Activated CD4-positive, CD25-positive, alpha-beta regulatory T cell treated with anti-CD3 and anti-CD28 coated beads, Interleukin-2, amount 50 U/mL, for 24 hours (primary cell): Measurements from ENCODE around the gene RFC5.
A peak's percentile ranks its signal among the peaks of the same experiment; 100 is the strongest.
"Not testable (repeated sequence)": the region's sequence is repeated elsewhere in the genome, so short reads cannot be mapped to it uniquely, and the experiment has no call there.

Experiments
- ATAC-seq, 2 donors: fragments of 150-1000 bp; cut with Tn5 transposase; one replicate each; pipeline ENCODE4 v1.10.0; 2021; ENCODE audit warnings: mild to moderate bottlenecking in 1 of 2, moderate library complexity in 1 of 2

Gene RFC5

GRCh38 chr12:118052324-118053070 is 36.0 kb downstream of the RFC5 start:
- ATAC-seq, result peak; percentile 34 to 43

DNA sequence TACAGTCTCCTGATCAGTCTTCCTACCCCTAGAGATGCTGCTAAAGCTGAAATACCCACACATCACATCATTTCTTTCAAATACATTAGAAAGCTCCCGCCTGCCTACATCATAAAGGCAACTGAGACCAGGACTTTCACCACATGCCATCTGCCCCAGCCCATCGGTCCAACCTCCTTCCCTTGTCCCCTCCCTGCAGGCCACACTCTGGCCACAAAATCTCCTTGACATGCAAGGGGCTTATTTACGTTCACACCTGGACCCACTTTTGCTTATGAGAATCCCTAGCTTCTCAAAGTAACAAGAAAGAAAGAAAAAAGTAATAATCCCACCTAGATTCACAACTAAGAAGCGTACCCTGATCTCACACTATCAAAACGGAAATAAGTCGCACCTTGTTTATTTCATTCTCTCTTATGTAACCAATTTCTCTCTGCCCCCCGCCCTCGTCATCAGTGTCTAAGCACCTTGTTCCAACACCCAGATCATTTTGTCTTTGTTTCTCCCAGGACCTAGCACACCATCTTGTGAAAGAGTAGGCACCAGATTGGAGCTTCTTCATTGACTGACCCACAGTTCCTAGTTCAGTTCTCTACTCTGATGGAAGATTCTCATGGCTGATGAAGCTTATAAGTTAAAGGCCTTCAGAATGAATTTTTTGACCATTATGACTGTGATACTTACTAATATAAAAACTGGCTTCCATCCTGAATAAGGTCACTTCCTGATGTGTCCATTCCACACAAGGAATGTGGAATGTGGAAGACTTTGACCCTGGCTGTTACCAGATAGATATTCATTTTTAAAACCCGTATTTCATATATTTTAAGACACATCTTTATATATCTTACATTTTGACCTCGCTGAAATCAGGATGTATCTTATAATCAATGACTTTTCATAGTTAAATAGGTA is 36.8 kb downstream of the RFC5 start:
- ATAC-seq, result no peak

GRCh38 chr12:118055144-118055557 is 38.6 kb downstream of the RFC5 start:
- peak; percentile 79 to 83 for ATAC-seq

- ATAC-seq, result no peak
Measured at GRCh38 chr12:118055865-118056773, 39.6 kb downstream of the RFC5 start.

- ATAC-seq, result no peak
Measured at GRCh38 chr12:118058227-118058626, 41.7 kb downstream of the RFC5 start.

- no peak for ATAC-seq
Measured at GRCh38 chr12:118058881-118059280, 42.4 kb downstream of the RFC5 start.

- ATAC-seq, result no peak
Measured at GRCh38 chr12:118059341-118060191, 43.1 kb downstream of the RFC5 start.

DNA sequence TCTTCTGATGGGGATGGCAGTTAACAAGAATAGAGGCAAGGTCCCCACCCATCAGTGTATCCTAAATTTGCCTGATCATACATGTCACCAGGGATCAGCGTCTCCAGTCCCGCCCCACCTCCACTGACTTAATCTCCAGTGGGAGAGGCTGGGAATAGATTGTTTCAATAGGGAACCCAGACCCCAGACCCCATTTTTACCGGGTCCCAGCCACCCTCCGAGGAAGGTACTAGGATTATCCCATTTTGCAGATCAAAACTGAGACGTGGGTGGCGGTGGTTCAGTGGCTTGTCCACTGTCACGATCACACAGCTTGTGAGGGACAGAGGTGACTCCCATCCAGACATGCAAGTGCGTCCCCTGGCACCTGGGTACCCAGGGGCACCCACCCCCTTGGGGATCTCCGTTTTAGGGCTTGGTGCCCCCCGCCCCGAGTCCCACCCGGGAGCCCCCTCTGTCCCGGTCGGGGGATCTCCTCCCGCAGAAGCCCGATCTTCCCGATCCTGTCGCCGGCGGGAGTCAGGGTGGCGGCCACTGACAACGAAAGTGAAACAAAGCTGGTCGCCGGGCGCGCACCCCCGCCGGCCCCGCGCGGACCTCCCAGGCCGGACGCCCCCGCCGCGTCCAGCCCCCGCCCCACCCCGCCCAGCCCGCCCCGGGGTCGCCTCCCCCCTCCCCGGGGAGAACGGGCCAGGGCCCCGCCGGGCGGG is 44.0 kb downstream of the RFC5 start:
- ATAC-seq, result peak; percentile 9 to 10

DNA sequence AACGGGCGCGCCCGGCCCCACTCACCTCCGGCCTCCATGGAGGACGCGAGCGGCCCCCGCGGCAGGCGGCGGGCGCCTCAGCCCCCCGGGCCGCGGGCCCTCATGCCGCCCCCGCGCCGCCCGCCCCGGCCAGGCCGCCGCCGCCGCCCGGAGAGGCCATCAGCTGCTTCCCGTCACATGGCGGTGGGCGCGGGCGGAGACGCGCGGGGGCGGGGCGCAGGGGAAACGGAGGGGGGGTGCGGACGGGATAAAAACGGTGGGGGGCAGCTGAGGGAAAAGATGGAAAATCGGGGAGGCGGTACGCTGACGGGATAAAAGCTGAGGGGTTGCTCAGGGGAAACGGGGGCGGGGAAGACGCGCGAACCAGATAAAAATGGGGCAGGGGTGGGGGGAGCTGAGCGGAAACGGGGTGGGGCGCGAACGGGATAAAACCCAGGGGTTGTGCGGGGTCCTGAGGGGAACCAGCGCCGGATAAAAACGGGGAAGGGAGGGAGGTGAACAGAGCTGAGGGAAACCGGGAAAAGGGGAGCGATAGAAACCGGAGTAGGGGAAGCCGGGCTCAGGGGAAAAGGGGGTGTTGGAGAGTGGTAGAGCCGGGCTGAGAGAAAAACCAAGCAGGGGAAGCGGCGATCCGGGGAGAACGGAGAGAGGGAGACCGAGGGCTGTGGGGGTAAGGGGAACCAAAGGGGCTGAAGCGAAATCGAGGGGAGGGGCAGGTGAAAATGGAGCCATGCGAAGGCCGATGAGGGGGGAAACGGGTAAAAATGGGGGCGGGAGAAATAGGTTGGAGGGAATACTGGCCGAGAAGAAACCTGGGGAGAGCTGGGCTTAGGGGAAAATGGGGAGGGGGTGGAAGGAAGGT is 44.7 kb downstream of the RFC5 start, which contains the start of gene WSB2:
Gene WSB2, minus strand, starts transcription at position 169 of the 862 bp plus-strand sequence. Its CDS starts 131 bp downstream, at position 38.
- ATAC-seq, result peak; percentile 19 to 42

DNA sequence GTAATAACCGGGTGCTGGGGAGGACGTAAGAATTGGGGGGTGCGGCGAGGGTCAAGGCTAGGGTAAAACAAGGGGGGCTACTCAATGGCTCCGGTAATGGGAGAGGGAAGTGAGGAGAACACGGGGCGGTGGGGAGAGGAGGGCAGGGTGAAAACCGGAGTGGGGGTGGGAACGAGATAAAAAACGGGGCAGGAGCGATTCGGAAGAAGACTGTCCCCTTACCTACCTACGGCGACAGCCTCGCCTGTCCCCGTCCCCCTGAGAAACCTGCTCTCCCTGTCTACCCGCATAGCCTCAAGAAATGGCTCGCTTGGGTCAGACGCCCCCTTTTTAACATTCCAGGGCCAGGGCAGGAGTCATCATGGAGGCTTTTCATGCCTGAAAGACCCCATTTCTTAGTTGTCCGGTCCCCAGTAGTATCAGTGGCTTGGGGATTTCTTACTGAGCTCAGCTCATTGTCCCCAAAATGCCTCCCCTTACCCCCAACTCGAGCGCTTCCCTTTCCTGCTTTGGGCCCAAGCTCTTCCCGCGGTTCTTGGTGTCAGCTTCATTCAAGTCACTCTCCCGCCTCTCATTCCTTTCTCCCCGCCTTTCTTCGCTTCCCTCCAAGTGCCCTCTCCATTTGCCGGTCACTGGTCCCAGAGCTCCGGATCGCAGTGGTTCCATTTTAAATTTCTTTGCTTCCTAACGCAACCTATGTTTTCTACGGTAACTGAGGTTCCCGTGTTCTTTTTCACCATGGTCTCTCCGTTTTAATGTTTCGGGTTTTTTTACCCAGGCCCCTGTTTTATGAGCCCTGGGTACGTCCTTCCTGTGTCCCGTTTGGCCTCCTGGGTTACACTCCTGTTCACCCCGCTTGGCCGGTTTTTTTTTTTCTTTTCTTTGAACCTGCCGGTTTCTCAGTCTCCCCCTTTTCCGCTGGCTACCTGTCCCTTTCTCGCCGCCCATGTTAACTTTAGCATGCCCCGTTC is 45.7 kb downstream of the RFC5 start:
- no peak for ATAC-seq

DNA sequence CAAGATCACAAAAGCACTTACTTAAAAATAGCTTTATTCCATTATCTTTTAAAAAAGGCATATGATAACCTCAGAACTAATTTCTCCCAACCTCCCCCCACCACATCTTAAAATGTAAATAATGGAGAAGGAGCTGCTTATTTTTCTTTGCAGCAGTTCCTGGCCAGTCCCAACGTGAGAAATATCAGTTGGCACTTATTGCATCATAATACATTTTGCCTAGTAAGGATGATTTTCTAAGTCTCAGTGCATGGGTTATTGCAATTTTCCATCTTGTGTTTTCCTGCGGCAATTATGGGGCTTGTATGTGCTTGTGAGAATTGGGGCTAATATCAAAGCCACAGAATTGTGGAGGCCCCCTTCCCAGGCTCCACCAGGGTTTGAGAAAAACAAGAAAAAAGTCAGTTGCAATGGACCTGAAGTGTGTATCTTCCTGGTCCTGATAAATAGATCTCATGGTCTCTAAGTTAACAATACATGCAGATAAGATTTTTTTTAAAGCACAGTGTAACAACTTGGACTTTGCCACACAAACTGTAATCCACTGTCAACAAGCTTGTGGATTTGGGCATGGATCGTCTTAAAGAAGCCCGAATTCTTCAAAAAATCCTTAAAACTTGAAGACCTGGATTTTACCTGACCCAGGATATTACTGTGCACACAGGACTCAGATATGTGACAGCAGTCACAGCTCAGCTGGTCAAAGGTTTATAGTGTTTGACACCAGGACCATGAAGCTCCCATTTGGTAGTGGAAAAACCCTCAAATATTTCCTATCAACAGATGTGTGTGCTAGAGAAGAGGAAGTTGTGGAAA is 47.3 kb downstream of the RFC5 start:
- no peak for ATAC-seq

- peak in 1 of 2 donors; percentile 28 for ATAC-seq
Measured at GRCh38 chr12:118064608-118065007, 48.1 kb downstream of the RFC5 start.

- ATAC-seq, result peak; percentile 29 to 48
Measured at GRCh38 chr12:118065380-118065779, 48.9 kb downstream of the RFC5 start.

GRCh38 chr12:118068445-118068844 is 51.9 kb downstream of the RFC5 start:
- no peak for ATAC-seq

DNA sequence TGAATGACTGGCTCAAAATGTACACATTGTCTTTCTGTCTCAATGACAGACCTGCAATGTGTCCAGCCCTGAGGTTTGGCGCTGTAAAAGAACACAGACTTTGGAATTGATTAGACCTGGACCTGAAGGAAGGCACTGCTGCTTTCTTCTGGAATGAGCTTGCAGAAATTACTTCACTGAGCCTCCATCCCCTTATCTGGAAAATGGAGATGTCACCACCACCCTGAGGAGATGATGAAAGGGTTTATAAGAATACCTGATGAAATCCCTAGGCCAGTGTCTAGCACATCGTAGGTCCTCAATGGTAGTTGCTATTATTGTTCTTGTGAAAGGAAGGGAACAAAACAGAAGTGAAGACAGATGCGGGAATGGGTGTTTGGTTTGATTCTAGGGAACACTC is 54.1 kb downstream of the RFC5 start:
- no peak for ATAC-seq

DNA sequence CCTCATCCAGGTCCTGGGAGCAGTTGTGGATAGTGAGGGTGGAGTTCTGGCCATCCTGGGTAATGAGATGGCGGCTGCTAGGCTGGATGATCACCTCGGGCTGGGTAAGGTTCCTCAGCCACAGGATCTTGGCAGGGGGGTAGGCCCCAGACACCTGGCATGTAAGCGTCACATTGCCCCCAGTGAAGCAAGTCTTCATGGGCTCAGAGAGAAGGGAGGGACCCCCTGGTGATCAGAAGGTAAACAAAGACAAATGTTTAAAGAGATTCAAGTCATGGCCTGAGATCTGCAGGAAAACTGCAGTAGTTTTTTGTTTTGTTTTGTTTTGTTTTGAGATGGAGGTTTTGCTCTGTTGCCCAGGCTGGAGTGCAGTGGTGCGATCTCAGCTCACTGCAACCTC is 57.3 kb downstream of the RFC5 start:
- no peak for ATAC-seq

- not testable (repeated sequence) for ATAC-seq
Measured at GRCh38 chr12:118081521-118081920, 65.0 kb downstream of the RFC5 start.
